ENCODE measurements around the gene CALR. TPM values are rescaled to one million over a fixed set of nuclear protein-coding genes. Genes with fewer than 3 reads are reported as not detected.

CALR gene
- total and polyA plus RNA-seq, 9 of the 15 experiments (the other 6 are each of a cell fraction or from before 2014, with no cell fraction given): 126 to 811 (median 642) TPM

DNA sequence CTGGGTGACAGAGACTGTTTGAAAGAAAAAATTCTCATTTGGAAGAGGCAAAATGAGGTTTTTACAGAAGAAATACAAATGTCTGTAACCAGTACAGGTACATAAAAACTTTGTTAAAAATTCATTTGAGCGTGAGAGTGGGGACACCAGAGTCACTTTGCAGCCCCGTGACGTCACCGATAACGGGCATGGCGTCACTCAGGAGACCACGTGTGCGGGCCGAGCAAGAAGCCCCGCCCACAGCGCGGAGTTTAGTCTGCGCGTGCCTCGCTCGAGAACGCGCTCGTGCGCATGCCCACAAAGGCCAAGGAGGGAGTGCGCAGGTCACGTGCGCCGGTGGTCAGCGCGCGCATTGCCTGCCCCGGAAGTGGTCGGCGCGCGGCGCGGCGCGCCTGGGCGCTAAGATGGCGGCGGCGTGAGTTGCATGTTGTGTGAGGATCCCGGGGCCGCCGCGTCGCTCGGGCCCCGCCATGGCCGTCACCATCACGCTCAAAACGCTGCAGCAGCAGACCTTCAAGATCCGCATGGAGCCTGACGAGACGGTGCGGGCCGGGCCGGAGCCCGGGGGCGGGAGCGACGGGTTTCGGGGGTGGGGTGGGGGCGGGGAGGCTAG, 7.2 kb downstream of the CALR start, which contains the start of gene RAD23A (continued):
- TF ChIP-seq, protein P1, sequence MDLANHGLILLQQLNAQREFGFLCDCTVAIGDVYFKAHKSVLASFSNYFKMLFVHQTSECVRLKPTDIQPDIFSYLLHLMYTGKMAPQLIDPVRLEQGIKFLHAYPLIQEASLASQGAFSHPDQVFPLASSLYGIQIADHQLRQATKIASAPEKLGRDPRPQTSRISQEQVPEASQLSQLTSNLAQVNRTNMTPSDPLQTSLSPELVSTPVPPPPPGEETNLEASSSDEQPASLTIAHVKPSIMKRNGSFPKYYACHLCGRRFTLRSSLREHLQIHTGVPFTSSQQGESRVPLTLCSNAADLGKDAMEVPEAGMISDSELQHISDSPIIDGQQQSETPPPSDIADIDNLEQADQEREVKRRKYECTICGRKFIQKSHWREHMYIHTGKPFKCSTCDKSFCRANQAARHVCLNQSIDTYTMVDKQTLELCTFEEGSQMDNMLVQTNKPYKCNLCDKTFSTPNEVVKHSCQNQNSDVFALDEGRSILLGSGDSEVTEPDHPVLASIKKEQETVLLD (IDR thresholded peaks at IDR 0.05): peak; percentile 96
- TF ChIP-seq CREB1 (IDR thresholded peaks at IDR 0.05): peak; percentile 99
- TF ChIP-seq CREB1 (CRISPR knock-in tag; IDR thresholded peaks at IDR 0.05): peak; percentile 99
- 0 out of 2 replicates have a peak, but pooled peaks have one; percentile 53 for TF ChIP-seq KDM2B (CRISPR knock-in tag; IDR thresholded peaks at IDR 0.05)
- TF ChIP-seq RAD21 (CRISPR knock-in tag; conservative IDR thresholded peaks at IDR 0.05 in 1 of 2, IDR thresholded peaks at IDR 0.05 in 1 of 2): no peak
- TF ChIP-seq, protein P2, sequence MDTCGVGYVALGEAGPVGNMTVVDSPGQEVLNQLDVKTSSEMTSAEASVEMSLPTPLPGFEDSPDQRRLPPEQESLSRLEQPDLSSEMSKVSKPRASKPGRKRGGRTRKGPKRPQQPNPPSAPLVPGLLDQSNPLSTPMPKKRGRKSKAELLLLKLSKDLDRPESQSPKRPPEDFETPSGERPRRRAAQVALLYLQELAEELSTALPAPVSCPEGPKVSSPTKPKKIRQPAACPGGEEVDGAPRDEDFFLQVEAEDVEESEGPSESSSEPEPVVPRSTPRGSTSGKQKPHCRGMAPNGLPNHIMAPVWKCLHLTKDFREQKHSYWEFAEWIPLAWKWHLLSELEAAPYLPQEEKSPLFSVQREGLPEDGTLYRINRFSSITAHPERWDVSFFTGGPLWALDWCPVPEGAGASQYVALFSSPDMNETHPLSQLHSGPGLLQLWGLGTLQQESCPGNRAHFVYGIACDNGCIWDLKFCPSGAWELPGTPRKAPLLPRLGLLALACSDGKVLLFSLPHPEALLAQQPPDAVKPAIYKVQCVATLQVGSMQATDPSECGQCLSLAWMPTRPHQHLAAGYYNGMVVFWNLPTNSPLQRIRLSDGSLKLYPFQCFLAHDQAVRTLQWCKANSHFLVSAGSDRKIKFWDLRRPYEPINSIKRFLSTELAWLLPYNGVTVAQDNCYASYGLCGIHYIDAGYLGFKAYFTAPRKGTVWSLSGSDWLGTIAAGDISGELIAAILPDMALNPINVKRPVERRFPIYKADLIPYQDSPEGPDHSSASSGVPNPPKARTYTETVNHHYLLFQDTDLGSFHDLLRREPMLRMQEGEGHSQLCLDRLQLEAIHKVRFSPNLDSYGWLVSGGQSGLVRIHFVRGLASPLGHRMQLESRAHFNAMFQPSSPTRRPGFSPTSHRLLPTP (IDR thresholded peaks at IDR 0.05; ENCODE audit: borderline replicate concordance, extremely low read depth, insufficient read length): no peak
- peak; percentile 85 for TF ChIP-seq C11orf30 (IDR thresholded peaks at IDR 0.05; ENCODE audit: low read depth)
- peak; percentile 69 for TF ChIP-seq ZNF695 (CRISPR knock-in tag; IDR thresholded peaks at IDR 0.05)
- no peak for TF ChIP-seq PRMT5 (CRISPR knock-in tag; IDR thresholded peaks at IDR 0.05)
- peak; percentile 88 for TF ChIP-seq ATF1 (CRISPR knock-in tag; IDR thresholded peaks at IDR 0.05)
- peak; percentile 100 for TF ChIP-seq ATF1 (tag; IDR thresholded peaks at IDR 0.05)
- TF ChIP-seq, protein P3, sequence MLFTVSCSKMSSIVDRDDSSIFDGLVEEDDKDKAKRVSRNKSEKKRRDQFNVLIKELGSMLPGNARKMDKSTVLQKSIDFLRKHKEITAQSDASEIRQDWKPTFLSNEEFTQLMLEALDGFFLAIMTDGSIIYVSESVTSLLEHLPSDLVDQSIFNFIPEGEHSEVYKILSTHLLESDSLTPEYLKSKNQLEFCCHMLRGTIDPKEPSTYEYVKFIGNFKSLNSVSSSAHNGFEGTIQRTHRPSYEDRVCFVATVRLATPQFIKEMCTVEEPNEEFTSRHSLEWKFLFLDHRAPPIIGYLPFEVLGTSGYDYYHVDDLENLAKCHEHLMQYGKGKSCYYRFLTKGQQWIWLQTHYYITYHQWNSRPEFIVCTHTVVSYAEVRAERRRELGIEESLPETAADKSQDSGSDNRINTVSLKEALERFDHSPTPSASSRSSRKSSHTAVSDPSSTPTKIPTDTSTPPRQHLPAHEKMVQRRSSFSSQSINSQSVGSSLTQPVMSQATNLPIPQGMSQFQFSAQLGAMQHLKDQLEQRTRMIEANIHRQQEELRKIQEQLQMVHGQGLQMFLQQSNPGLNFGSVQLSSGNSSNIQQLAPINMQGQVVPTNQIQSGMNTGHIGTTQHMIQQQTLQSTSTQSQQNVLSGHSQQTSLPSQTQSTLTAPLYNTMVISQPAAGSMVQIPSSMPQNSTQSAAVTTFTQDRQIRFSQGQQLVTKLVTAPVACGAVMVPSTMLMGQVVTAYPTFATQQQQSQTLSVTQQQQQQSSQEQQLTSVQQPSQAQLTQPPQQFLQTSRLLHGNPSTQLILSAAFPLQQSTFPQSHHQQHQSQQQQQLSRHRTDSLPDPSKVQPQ (CRISPR knock-in tag; IDR thresholded peaks at IDR 0.05; ENCODE audit: borderline replicate concordance): no peak
- no peak for TF ChIP-seq MEF2A (IDR thresholded peaks at IDR 0.05; ENCODE audit: control insufficient read depth, low read depth, low read length)
- TF ChIP-seq KDM4B (IDR thresholded peaks at IDR 0.05; ENCODE audit: borderline replicate concordance in 2 of 2, low read depth in 1 of 2): peak in 1 of 2 experiments; percentile 72; a peak in 2 of 4 replicates
- TF ChIP-seq CBX5 (IDR thresholded peaks at IDR 0.05; ENCODE audit: borderline replicate concordance, low read depth): 0 out of 2 replicates have a peak, but pooled peaks have one; percentile 12
- TF ChIP-seq SRSF7 (optimal IDR thresholded peaks at IDR 0.05; ENCODE audit: low read depth, low read length): no peak
- no peak for TF ChIP-seq ZNF184 (CRISPR knock-in tag; IDR thresholded peaks at IDR 0.05)
- no peak for TF ChIP-seq EP300 (IDR thresholded peaks at IDR 0.05; ENCODE audit: low read length)
- TF ChIP-seq ZNF584 (CRISPR knock-in tag; IDR thresholded peaks at IDR 0.05; ENCODE audit: low read depth): 0 out of 2 replicates have a peak, but pooled peaks have one; percentile 32
- TF ChIP-seq FOXK1 (CRISPR knock-in tag; IDR thresholded peaks at IDR 0.05; ENCODE audit: borderline replicate concordance): peak; percentile 87; the same call in 1 of the 2 replicates
- no peak for TF ChIP-seq NCOA4 (IDR thresholded peaks at IDR 0.05; ENCODE audit: partially characterized antibody)
- TF ChIP-seq TEAD4 (IDR thresholded peaks at IDR 0.05; ENCODE audit: low read length): peak; percentile 71
- TF ChIP-seq TEAD4 (CRISPR knock-in tag; IDR thresholded peaks at IDR 0.05; ENCODE audit: borderline replicate concordance): no peak
